ENCODE data around the gene CD8A. TPM values are rescaled to one million over a fixed set of nuclear protein-coding genes. Genes with fewer than 3 reads are reported as not detected.
"Not testable (repeated sequence)": the region's sequence is repeated elsewhere in the genome, so short reads cannot be mapped to it uniquely, and the experiment has no call there.

The CD8A gene
- total RNA-seq, 1 donor from 2014 or later, result not detected

GRCh38 chr2:86741889-86742498, 48.7 kb downstream of the CD8A start:
- DNase-seq (ENCODE audit: low read depth), result not testable (repeated sequence)

GRCh38 chr2:86739889-86740288, 50.8 kb downstream of the CD8A start:
- not testable (repeated sequence) for DNase-seq (ENCODE audit: low read depth)

DNA sequence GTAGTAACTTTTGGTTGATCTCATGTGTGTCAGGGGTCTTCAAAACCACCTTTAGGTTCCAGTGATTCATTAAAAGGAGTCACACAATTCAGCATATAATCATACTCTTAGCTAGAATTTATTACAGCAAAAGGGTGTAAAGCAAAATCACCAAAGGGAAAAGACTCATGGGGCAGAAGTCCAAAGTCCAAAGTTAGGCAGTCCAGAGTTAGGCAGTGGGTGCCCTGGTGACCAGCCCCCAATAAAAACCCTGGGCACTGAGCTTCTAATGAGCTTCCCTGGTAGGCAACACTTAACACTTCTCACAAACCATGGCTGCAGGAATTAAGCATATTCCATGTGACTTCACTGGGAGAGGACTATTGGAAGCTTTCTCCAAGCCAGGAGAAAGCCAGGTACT, 51.2 kb downstream of the CD8A start:
- DNase-seq (ENCODE audit: low read depth), result not testable (repeated sequence)

DNA sequence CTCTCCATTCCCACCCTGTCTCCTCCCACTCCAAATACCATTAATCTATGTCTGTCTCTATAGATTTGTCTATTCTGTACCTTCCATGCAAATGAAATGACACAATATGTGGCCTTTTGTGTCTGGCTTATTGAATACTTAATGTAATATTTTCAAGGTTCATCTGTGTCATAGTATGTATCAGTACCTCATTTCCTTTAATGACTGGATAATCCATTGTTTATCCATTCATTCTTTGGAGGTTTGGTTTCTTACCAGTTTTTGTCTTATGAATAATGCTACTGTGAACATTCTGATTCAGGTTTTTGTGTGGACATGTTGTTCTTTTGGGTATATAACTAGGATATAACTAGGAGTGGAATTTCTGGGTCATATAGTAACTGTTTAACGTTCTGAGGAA, 55.8 kb downstream of the CD8A start:
- not testable (repeated sequence) for DNase-seq (ENCODE audit: low read depth)

Other genes starting within 250 kb of the CD8A start
- 106 and 116 TPM in 2 replicates for gene CHMP3, start 227.5 kb downstream of the CD8A start, total RNA-seq
- gene RNF103, start 167.0 kb downstream of the CD8A start, total RNA-seq, result 32.9 and 50.6 TPM in 2 replicates
- 57.2 and 86.4 TPM in 2 replicates for gene RMND5A, start 70.6 kb downstream of the CD8A start, total RNA-seq
- not detected in 2 replicates for gene CD8B, start 71.0 kb upstream of the CD8A start, total RNA-seq
- 0.21 and 0.24 TPM in 2 replicates for gene RGPD1, start 151.2 kb upstream of the CD8A start, total RNA-seq
- gene PLGLB1, start 230.9 kb upstream of the CD8A start, total RNA-seq, result 1.4 and 2.5 TPM in 2 replicates

All from myocyte (in vitro differentiated cells).